LNCaP clone FGC (cell line): ENCODE data around the gene PLCG2.

ENCODE experiments used
- DNase-seq: peaks from one replicate; pipeline ENCODE4 v3.0.0-alpha.2; 2011; ENCODE audit warnings: low read depth
- H3K4me3 ChIP-seq: 2 replicates; pipeline ENCODE4 v1.5.1; 2011; ENCODE audit warnings: mild to moderate bottlenecking, low read depth, low read length, control low read depth
- CTCF ChIP-seq: IDR thresholded peaks from 2 replicates; pipeline ENCODE4 v1.5.1; 2012; ENCODE audit warnings: mild to moderate bottlenecking; ENCODE audit not compliant: control insufficient read depth, insufficient read depth; ENCODE audit errors: extremely low read depth

PLCG2 gene

GRCh38 chr16:81987121-81987520 lies 208.0 kb downstream of the PLCG2 start:
- no peak overlapping the region for H3K4me3 ChIP-seq
- no peak for TF ChIP-seq CTCF

GRCh38 chr16:81987706-81988105 lies 208.6 kb downstream of the PLCG2 start:
- H3K4me3 ChIP-seq: no peak overlapping the region
- TF ChIP-seq CTCF: no peak
- no peak for DNase-seq

More at GRCh38 chr16:81987121-81987520, 208.0 kb downstream of the PLCG2 start:
- DNase-seq: no peak

GRCh38 chr16:81992859-81993258 lies 213.8 kb downstream of the PLCG2 start:
- no peak overlapping the region for H3K4me3 ChIP-seq
- no peak for TF ChIP-seq CTCF
- DNase-seq: no peak

GRCh38 chr16:81994485-81994884 lies 215.4 kb downstream of the PLCG2 start:
- H3K4me3 ChIP-seq: no peak overlapping the region
- no peak for DNase-seq
- TF ChIP-seq CTCF: 0 out of 2 replicates have a peak, but pooled peaks have one; percentile 7

- no peak for DNase-seq
- no peak for TF ChIP-seq CTCF
- H3K4me3 ChIP-seq: no peak overlapping the region
Measured at GRCh38 chr16:81995651-81996050, 216.6 kb downstream of the PLCG2 start.

GRCh38 chr16:81996664-81997509 lies 217.8 kb downstream of the PLCG2 start:
- TF ChIP-seq CTCF: peak; percentile 43
- no peak overlapping the region for H3K4me3 ChIP-seq
- DNase-seq: no peak

GRCh38 chr16:81997738-81998137 lies 218.6 kb downstream of the PLCG2 start:
- DNase-seq: no peak
- H3K4me3 ChIP-seq: no peak overlapping the region
- TF ChIP-seq CTCF: no peak
